Naive thymus-derived CD8-positive, alpha-beta T cell (primary cell): ENCODE results near the gene TLN1. TPM values are rescaled to one million over a fixed set of nuclear protein-coding genes. Genes with fewer than 3 reads are reported as not detected.
A peak's percentile ranks its signal among the peaks of the same experiment; 100 is the strongest.

ENCODE experiments used
- ATAC-seq, 2 donors: fragments of 150-1000 bp; cut with Tn5 transposase in 1 of 2; sonication (Bioruptor Pico), chemical (Tn5 transposase) in 1 of 2; 1 replicate in 1 of 2; 2 replicates in 1 of 2; pipeline ENCODE4 v1.10.0; 2021; ENCODE audit warnings: mild to moderate bottlenecking in 2 of 2, moderate library complexity in 2 of 2
- POLR2A ChIA-PET: fragments of 350-600 bp; sonication (Branson Sonifier 250); formaldehyde crosslinking; loops from one replicate; lab custom pipeline; 2021; ENCODE audit warnings: antibody characterized with exemption; lab: Charles Lee
- DNase-seq, 10 donors: peaks; one replicate each; pipeline versions ENCODE4 v3.0.0 to v3.0.0-alpha.2; 2020 to 2022
- H3K27ac Mint-ChIP-seq, 10 donors: one replicate each; pipeline ENCODE4 v1.8.0; 2020 to 2022; ENCODE audit warnings: mild to moderate bottlenecking in 10 of 10, mixed read lengths in 10 of 10, moderate library complexity in 4 of 10, inconsistent platforms in 1 of 10
- H3K27me3 Mint-ChIP-seq, 5 donors: one replicate each; pipeline ENCODE4 v1.8.0; 2021 to 2022; ENCODE audit warnings: mixed read lengths in 5 of 5
- H3K36me3 Mint-ChIP-seq, 3 donors: one replicate each; pipeline ENCODE4 v1.8.0; 2020 to 2022; ENCODE audit warnings: mixed read lengths in 3 of 3, mild to moderate bottlenecking in 2 of 3, inconsistent platforms in 1 of 3
- H3K4me1 Mint-ChIP-seq, 4 donors: one replicate each; pipeline ENCODE4 v1.8.0; 2021 to 2022; ENCODE audit warnings: mixed read lengths in 4 of 4
- H3K4me3 Mint-ChIP-seq, 10 donors: one replicate each; pipeline ENCODE4 v1.8.0; 2020 to 2022; ENCODE audit warnings: mild to moderate bottlenecking in 10 of 10, mixed read lengths in 10 of 10, moderate library complexity in 6 of 10, inconsistent platforms in 1 of 10
- H3K9me3 Mint-ChIP-seq, 9 donors: one replicate each; pipeline ENCODE4 v1.8.0; 2020 to 2022; ENCODE audit warnings: mixed read lengths in 9 of 9, mild to moderate bottlenecking in 3 of 9, inconsistent platforms in 1 of 9, moderate library complexity in 1 of 9
- polyA plus RNA-seq, 3 donors: library from polyadenylated mRNA; unstranded; fragments of 300-500 nt; fragmentation: Illumina TruSeq; gene quantifications; one replicate each; pipeline ENCODE4 v1.2.3, GENCODE V29; 2021
- total RNA-seq, 8 experiments: library from RNA in 2 of 8; stranded (reverse) in 2 of 8; gene quantifications; one replicate each; pipeline ENCODE4 v1.2.3 and lab custom pipeline; 2021 to 2026

The TLN1 gene
- total and polyA plus RNA-seq, 5 experiments from 2014 or later = 32.9 to 233 (median 88.9) TPM

DNA sequence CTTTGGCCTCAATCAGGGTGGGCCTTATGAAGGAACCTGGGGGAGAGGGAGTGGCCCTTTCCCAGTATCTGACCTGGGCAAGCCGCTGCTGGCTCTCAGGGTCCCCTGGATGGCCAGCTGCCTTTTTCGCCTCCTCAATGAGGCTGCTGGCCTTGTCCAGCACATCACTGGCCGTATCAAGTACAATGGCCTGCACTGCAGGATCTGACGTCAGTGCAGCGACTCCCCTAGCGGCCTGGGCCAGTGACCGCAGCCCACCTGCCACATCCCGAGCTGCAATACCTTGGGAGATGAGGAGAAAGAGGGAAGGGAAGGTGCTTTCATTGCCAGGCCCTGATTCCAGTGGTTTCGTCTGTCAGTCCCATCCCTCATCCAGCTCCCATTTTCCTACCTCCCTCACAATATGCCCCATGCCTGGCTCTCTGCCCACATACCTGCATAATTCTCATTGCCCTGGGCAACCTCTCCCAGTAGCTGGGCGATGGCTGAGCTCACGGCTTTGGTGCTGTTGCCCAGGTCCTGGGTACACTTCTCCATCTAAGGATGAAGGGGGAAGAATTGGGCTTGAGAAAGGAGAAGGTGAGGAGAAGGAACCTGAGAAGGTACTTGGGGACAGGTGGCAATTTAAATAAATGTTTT is 19.1 kb downstream of the TLN1 start:
- Mint-ChIP-seq H3K4me1 (peaks cover 0 to 9% (median 2%) of the 10 kb centered on the region in 4 donors), H3K27me3 (no peaks in the 10 kb centered on the region), H3K27ac (peak overlapping the region in 1 of 10 donors; percentile 15), H3K9me3 (no peaks in the 10 kb centered on the region), H3K4me3 (no peak overlapping the region), H3K36me3 (peaks cover 3 to 94% (median 21%) of the 10 kb centered on the region in 3 donors)
- DNase-seq = no peak
- ATAC-seq = no peak
- POLR2A ChIA-PET = interaction anchor here (0.6 to 1.9 kb wide), 3 partner anchors 15 to 95 kb away, joined by 3 to 5 read pairs (median 4); partner anchors contain the start of genes CD72 and TLN1

- Mint-ChIP-seq H3K27ac (peak overlapping the region in 1 of 10 donors; percentile 78), H3K9me3 (no peaks in the 10 kb centered on the region)
These were observed 20.2 kb downstream of the TLN1 start for GRCh38 chr9:35711501-35712428.

DNA sequence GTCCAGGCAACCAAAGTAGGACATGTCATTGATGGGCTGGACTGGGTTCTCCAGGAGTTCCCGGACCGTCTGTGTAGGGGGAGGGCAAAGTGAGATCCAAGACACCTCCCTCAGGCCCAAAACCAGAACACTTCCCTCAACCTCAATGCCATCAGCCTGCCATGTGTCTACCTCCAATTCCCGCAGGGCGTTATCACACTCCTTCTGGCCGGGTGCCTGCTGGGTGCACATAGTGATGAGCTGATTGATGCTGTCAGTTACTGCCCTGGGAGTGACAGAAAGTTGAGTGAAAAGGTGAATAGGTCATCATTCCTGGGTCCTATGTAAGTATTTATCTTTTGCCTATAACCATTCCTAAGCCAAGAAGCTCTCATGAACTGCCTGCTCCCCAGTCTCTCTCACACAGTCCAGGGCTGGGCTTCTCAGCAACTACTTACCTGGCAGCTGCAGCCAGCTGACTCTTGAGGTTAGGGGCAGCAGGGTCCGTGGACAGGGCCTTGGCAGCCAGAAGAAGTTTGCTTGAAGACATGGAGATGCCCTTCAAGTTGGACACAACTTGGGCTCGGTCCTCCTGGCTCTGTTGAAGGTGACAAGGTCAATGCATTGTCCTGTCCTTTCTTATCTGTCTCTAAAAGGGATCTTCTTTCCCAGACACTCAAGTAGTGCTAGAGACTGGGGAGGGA is 21.0 kb downstream of the TLN1 start:
- Mint-ChIP-seq H3K4me3 (no peak overlapping the region), H3K9me3 (no peaks in the 10 kb centered on the region), H3K27ac (peak overlapping the region in 4 of 10 donors; percentile 24 to 54 (median 38)), H3K36me3 (peaks cover 10 to 94% (median 32%) of the 10 kb centered on the region in 3 donors), H3K27me3 (no peaks in the 10 kb centered on the region), H3K4me1 (peaks cover 0 to 15% (median 0%) of the 10 kb centered on the region in 4 donors)
- no peak for ATAC-seq
- POLR2A ChIA-PET = no interaction called here
- DNase-seq = no peak

More at GRCh38 chr9:35711501-35712428, 20.2 kb downstream of the TLN1 start:
- POLR2A ChIA-PET = no interaction called here
- H3K27me3 Mint-ChIP-seq = no peaks in the 10 kb centered on the region
- H3K36me3 Mint-ChIP-seq = peaks cover 10 to 94% (median 31%) of the 10 kb centered on the region in 3 donors
- H3K4me1 Mint-ChIP-seq = peaks cover 0 to 13% (median 2%) of the 10 kb centered on the region in 4 donors
- H3K4me3 Mint-ChIP-seq = no peak overlapping the region
- ATAC-seq (no peak), DNase-seq (no peak)

DNA sequence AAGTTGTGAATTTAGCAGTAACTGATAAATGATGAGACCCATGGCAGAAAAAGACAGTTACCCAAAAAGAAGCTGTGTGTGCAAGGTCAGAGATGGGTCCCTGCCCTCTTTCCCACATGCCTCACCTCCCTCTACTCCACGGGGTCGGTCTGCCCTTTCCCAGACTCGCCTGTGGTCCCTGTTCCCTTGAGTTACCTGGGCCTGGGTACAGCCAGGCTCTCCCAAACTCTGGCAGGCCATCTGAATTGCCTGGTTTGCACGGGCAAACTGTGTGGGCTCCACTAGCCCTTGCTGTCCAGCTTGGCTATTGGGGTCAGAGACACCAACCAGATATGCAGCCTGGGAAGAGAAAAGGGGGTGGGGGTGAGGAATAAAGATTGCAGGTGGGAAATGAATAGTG is 23.8 kb downstream of the TLN1 start:
- POLR2A ChIA-PET = interaction anchor here (1.8 kb wide), 1 partner anchor 23 kb away, joined by 4 read pairs; no protein-coding TSS in a partner anchor
- Mint-ChIP-seq H3K9me3 (no peaks in the 10 kb centered on the region), H3K27me3 (no peaks in the 10 kb centered on the region), H3K27ac (peak overlapping the region in 3 of 10 donors; percentile 53 to 78 (median 59)), H3K36me3 (peaks cover 14 to 72% (median 36%) of the 10 kb centered on the region in 3 donors), H3K4me1 (peaks cover 0 to 10% (median 0%) of the 10 kb centered on the region in 4 donors), H3K4me3 (no peak overlapping the region)
- no peak for ATAC-seq
- no peak for DNase-seq

GRCh38 chr9:35706951-35707350 is 25.0 kb downstream of the TLN1 start:
- Mint-ChIP-seq H3K27ac (peak overlapping the region in 6 of 10 donors; percentile 21 to 84 (median 70)), H3K27me3 (no peaks in the 10 kb centered on the region), H3K4me1 (peaks cover 0 to 10% (median 0%) of the 10 kb centered on the region in 4 donors), H3K4me3 (no peak overlapping the region), H3K36me3 (peaks cover 14 to 60% (median 37%) of the 10 kb centered on the region in 3 donors), H3K9me3 (no peaks in the 10 kb centered on the region)
- DNase-seq (no peak), ATAC-seq (no peak)
- POLR2A ChIA-PET = interaction anchor here (1.3 to 2.5 kb wide), 3 partner anchors 11 to 49 kb away, joined by 3 to 8 read pairs (median 4); partner anchors contain the start of genes CCDC107 and RMRP

DNA sequence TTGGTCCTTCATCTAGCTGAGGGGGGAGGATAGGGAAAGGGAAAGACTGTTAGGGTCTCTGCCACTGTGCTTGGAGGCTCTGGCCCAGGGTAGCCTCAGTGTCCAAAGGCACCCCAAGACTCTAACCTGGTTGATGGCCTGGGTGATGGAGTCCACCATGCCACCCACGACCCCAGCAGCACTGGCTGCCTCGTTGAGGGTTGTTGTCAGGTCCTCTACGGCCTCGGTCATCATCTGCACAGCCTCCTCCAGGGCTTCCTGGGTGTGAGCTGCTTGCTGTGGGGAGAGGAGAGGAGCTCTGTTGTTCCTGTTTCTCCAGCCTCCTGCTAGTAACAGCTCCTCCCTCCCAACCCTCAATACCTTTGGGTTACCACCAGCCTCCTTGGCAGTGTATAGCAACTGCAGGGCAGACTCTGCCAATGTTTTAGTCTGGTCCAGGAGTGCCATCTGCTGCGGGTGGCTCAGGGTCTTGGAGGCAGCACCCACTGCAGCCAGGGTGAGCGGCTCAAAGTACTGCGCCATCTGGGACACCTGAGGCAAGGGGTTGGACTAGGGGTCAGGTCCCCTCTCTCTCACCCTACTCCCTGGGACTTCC is 26.1 kb downstream of the TLN1 start:
- peak overlapping the region in 2 of 10 donors; percentile 29 to 63 for H3K27ac Mint-ChIP-seq
- ATAC-seq (no peak), DNase-seq (no peak)
- H3K27me3 Mint-ChIP-seq = no peaks in the 10 kb centered on the region
- no peak overlapping the region for H3K4me3 Mint-ChIP-seq
- peaks cover 0 to 8% (median 0%) of the 10 kb centered on the region in 4 donors for H3K4me1 Mint-ChIP-seq
- POLR2A ChIA-PET = interaction anchor here (1.3 to 2.5 kb wide), 2 partner anchors 10 to 48 kb away, joined by 3 to 8 read pairs; partner anchors contain the start of genes CCDC107 and RMRP
- H3K36me3 Mint-ChIP-seq = peaks cover 14 to 49% (median 34%) of the 10 kb centered on the region in 3 donors
- no peaks in the 10 kb centered on the region for H3K9me3 Mint-ChIP-seq

- no peaks in the 10 kb centered on the region for H3K9me3 Mint-ChIP-seq
- POLR2A ChIA-PET = interaction anchor here (1.1 to 2.5 kb wide), 2 partner anchors 9 to 55 kb away, joined by 3 to 8 read pairs; partner anchors contain the start of gene SIT1
These were observed 26.6 kb downstream of the TLN1 start for GRCh38 chr9:35705372-35705771.

DNA sequence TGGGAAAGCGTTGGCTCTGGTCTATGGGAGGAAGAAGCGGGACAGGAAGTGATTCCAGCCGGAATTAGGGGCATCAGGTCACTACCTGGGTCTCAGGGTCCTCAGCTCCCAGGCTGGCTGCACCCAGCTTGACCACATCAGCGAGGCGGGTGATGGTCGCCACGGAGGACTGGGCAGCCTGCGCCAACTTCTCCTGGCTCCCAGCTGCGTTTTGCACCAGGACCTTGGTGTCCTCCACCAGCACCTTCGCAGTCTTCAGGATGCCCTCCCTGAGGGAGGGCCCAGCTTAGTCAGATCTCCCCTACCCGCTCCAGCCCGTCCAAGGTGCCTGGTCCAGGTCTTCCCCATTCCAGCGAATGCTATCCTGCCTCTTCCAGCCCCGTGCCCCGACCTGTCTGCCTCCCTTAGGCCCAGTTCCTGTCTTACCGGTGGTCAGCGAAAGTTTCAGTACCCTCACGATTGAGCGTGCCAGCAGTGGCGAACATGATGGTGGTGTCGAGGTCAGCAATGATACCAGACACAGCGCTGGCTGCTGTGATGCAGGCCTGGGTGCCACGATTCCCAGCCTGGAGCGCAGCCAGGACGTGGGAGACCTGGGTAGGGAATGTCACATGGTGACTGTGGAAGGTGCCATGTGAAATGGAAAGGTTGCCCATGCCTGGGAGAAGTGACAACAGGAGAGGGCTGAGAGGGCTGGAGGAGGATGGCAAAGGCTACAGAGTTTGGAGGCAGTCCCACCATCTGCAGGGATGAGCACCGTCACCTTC is 27.9 kb downstream of the TLN1 start:
- POLR2A ChIA-PET = interaction anchor here (1.2 to 1.9 kb wide), 2 partner anchors 13 to 22 kb away, joined by 4 to 5 read pairs; no protein-coding TSS in a partner anchor
- ATAC-seq (no peak), DNase-seq (no peak)
- H3K4me3 Mint-ChIP-seq = no peak overlapping the region
- peaks cover 14 to 37% (median 27%) of the 10 kb centered on the region in 3 donors for H3K36me3 Mint-ChIP-seq
- no peaks in the 10 kb centered on the region for H3K9me3 Mint-ChIP-seq
- H3K27me3 Mint-ChIP-seq = no peaks in the 10 kb centered on the region
- peak overlapping the region in 2 of 10 donors; percentile 14 to 34 for H3K27ac Mint-ChIP-seq
- H3K4me1 Mint-ChIP-seq = peaks cover 0 to 8% (median 0%) of the 10 kb centered on the region in 4 donors

More at GRCh38 chr9:35705372-35705771, 26.6 kb downstream of the TLN1 start:
- no peaks in the 10 kb centered on the region for H3K27me3 Mint-ChIP-seq
- no peak overlapping the region for H3K4me3 Mint-ChIP-seq
- peak overlapping the region in 1 of 10 donors; percentile 29 for H3K27ac Mint-ChIP-seq
- DNase-seq = no peak
- peaks cover 0 to 8% (median 0%) of the 10 kb centered on the region in 4 donors for H3K4me1 Mint-ChIP-seq
- H3K36me3 Mint-ChIP-seq = peaks cover 14 to 44% (median 29%) of the 10 kb centered on the region in 3 donors
- ATAC-seq = no peak

- no peaks in the 10 kb centered on the region for H3K27me3 Mint-ChIP-seq
These were observed 29.3 kb downstream of the TLN1 start for GRCh38 chr9:35702696-35703095.

GRCh38 chr9:35700942-35701341 is 31.1 kb downstream of the TLN1 start:
- POLR2A ChIA-PET = interaction anchor here (0.5 to 1.2 kb wide), 4 partner anchors 32 to 62 kb away, joined by 3 to 4 read pairs (median 4); partner anchors contain the start of gene CREB3
- H3K36me3 Mint-ChIP-seq = peaks cover 4 to 21% (median 15%) of the 10 kb centered on the region in 3 donors
- H3K4me3 Mint-ChIP-seq = no peak overlapping the region
- ATAC-seq = no peak
- no peak for DNase-seq
- no peak overlapping the region for H3K27ac Mint-ChIP-seq
- peaks cover 7 to 9% (median 9%) of the 10 kb centered on the region in 4 donors for H3K4me1 Mint-ChIP-seq
- no peaks in the 10 kb centered on the region for H3K9me3 Mint-ChIP-seq
- no peaks in the 10 kb centered on the region for H3K27me3 Mint-ChIP-seq

More at GRCh38 chr9:35702696-35703095, 29.3 kb downstream of the TLN1 start:
- no peak for ATAC-seq
- Mint-ChIP-seq H3K4me1 (peaks cover 0 to 8% (median 0%) of the 10 kb centered on the region in 4 donors), H3K9me3 (no peaks in the 10 kb centered on the region), H3K27ac (no peak overlapping the region), H3K36me3 (peaks cover 9 to 27% (median 26%) of the 10 kb centered on the region in 3 donors), H3K4me3 (no peak overlapping the region)
- POLR2A ChIA-PET = interaction anchor here (1.2 to 1.3 kb wide), 2 partner anchors 11 to 29 kb away, joined by 3 to 4 read pairs; partner anchors contain the start of gene TLN1
- DNase-seq = no peak

GRCh38 chr9:35700031-35700430 is 32.0 kb downstream of the TLN1 start:
- POLR2A ChIA-PET = no interaction called here
- no peaks in the 10 kb centered on the region for H3K27me3 Mint-ChIP-seq
- ATAC-seq (no peak), DNase-seq (no peak)
- peaks cover 7 to 9% (median 9%) of the 10 kb centered on the region in 4 donors for H3K4me1 Mint-ChIP-seq
- no peaks in the 10 kb centered on the region for H3K9me3 Mint-ChIP-seq
- H3K36me3 Mint-ChIP-seq = peaks cover 4 to 16% (median 12%) of the 10 kb centered on the region in 3 donors
- no peak overlapping the region for H3K27ac Mint-ChIP-seq
- H3K4me3 Mint-ChIP-seq = no peak overlapping the region
